CD4-positive, CD25-positive, alpha-beta regulatory T cell (primary cell): Measurements from ENCODE around the gene PPP3CA. TPM values are rescaled to one million over a fixed set of nuclear protein-coding genes. Genes with fewer than 3 reads are reported as not detected.
A peak's percentile ranks its signal among the peaks of the same experiment; 100 is the strongest.
"Not testable (repeated sequence)": the region's sequence is repeated elsewhere in the genome, so short reads cannot be mapped to it uniquely, and the experiment has no call there.

Source experiments
- ATAC-seq, 2 donors: fragments of 150-1000 bp; cut with Tn5 transposase; one replicate each; pipeline ENCODE4 v1.10.0; 2021; ENCODE audit warnings: low read depth in 2 of 2, moderate number of reproducible peaks in 2 of 2, moderate library complexity in 1 of 2
- DNase-seq, 3 donors: peaks; one replicate each; pipeline versions ENCODE4 v3.0.0 to v3.0.0-alpha.2; 2012 to 2022; ENCODE audit warnings: mixed read lengths in 1 of 3
- H3K27ac ChIP-seq: one replicate; pipeline ENCODE4 v1.7.0; 2013; ENCODE audit warnings: mild to moderate bottlenecking, low read length; ENCODE audit not compliant: insufficient read depth, poor library complexity, severe bottlenecking
- H3K27me3 ChIP-seq: one replicate; pipeline ENCODE4 v1.7.0; 2013; ENCODE audit warnings: low read length; ENCODE audit not compliant: control insufficient read depth, insufficient read depth
- H3K36me3 ChIP-seq: one replicate; pipeline ENCODE4 v1.7.0; 2013; ENCODE audit warnings: mild to moderate bottlenecking, low read length, moderate library complexity; ENCODE audit not compliant: control insufficient read depth, insufficient read depth
- H3K4me1 ChIP-seq: 2 replicates; pipeline ENCODE4 v1.7.0; 2013; ENCODE audit warnings: mild to moderate bottlenecking, low read length; ENCODE audit not compliant: insufficient read depth, control insufficient read depth, poor library complexity, severe bottlenecking
- H3K4me3 ChIP-seq: one replicate; pipeline ENCODE4 v1.7.0; 2013; ENCODE audit warnings: low read depth, mild to moderate bottlenecking, low read length, moderate library complexity
- H3K9me3 ChIP-seq, 2 experiments: 1 replicate in 1 of 2; 2 replicates in 1 of 2; pipeline ENCODE4 v1.7.0; 2013; ENCODE audit warnings: low read length in 2 of 2, mild to moderate bottlenecking in 1 of 2, moderate library complexity in 1 of 2; ENCODE audit not compliant: control insufficient read depth in 2 of 2
- H3K27ac Mint-ChIP-seq, 3 donors: one replicate each; pipeline ENCODE4 v1.8.0; 2020 to 2022; ENCODE audit warnings: mild to moderate bottlenecking in 3 of 3, mixed read lengths in 3 of 3, moderate library complexity in 2 of 3
- H3K27me3 Mint-ChIP-seq: one replicate; pipeline ENCODE4 v1.8.0; 2022; ENCODE audit warnings: mild to moderate bottlenecking, mixed read lengths
- H3K36me3 Mint-ChIP-seq: one replicate; pipeline ENCODE4 v1.8.0; 2020; ENCODE audit warnings: mixed read lengths
- H3K4me1 Mint-ChIP-seq, 4 donors: one replicate each; pipeline ENCODE4 v1.8.0; 2020 to 2022; ENCODE audit warnings: mixed read lengths in 4 of 4, mild to moderate bottlenecking in 1 of 4
- H3K4me3 Mint-ChIP-seq, 4 donors: one replicate each; pipeline ENCODE4 v1.8.0; 2020 to 2022; ENCODE audit warnings: mild to moderate bottlenecking in 4 of 4, mixed read lengths in 4 of 4, moderate library complexity in 3 of 4
- H3K9me3 Mint-ChIP-seq, 7 donors: one replicate each; pipeline ENCODE4 v1.8.0; 2020 to 2022; ENCODE audit warnings: mixed read lengths in 7 of 7, mild to moderate bottlenecking in 3 of 7, moderate library complexity in 2 of 7
- polyA plus RNA-seq, 4 donors: library from polyadenylated mRNA; unstranded; fragments of 300-500 nt; fragmentation: Illumina TruSeq; gene quantifications; one replicate each; pipeline ENCODE4 v1.2.3, GENCODE V29; 2021
- total RNA-seq: library from RNA; stranded (reverse); gene quantifications from one replicate; pipeline ENCODE4 v1.2.3, GENCODE V29; 2022

PPP3CA gene
- total and polyA plus RNA-seq, 5 donors from 2014 or later, result 5.2 to 31.1 (median 6.7) TPM

- Mint-ChIP-seq H3K4me1 (peaks cover 4 to 33% (median 15%) of the 10 kb centered on the region in 4 donors), H3K9me3 (peaks cover 0 to 4% (median 0%) of the 10 kb centered on the region in 7 donors), H3K27ac (no peak overlapping the region), H3K36me3 (peaks cover 3% of the 10 kb centered on the region), H3K27me3 (no peaks in the 10 kb centered on the region), H3K4me3 (peak overlapping the region in 2 of 4 donors; percentile 26 to 39)
- peak overlapping the region; percentile 56 for H3K4me3 ChIP-seq
- no peaks in the 10 kb centered on the region for H3K9me3 ChIP-seq
- DNase-seq, result no peak
- no peaks in the 10 kb centered on the region for H3K36me3 ChIP-seq
- no peaks in the 10 kb centered on the region for H3K27me3 ChIP-seq
- H3K27ac ChIP-seq, result no peak overlapping the region
- H3K4me1 ChIP-seq, result peaks cover 8% of the 10 kb centered on the region
- no peak for ATAC-seq
Observed at GRCh38 chr4:101009471-101009870, 337.9 kb downstream of the PPP3CA start.

DNA sequence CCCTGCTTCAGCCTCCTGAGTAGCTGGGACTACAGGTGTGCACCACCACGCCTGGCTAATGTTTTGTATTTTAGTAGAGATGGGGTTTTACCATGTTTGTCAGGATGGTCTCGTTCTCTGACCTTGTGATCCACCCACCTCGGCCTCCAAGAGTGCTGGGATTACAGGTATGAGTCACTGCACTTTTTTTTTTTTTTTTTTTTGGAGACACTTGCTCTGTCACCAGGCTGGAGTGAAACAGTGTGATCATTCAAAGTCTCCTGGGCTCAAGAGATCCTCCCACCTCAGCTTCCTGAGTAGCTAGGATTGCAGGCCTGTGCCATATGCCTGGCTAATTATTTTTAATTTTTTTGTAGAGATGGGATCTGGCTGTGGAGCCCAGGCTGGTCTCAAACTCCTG lies 338.8 kb downstream of the PPP3CA start:
- Mint-ChIP-seq H3K4me3 (no peak overlapping the region), H3K36me3 (peaks cover 3% of the 10 kb centered on the region), H3K27ac (no peak overlapping the region), H3K27me3 (no peaks in the 10 kb centered on the region), H3K4me1 (peaks cover 4 to 26% (median 14%) of the 10 kb centered on the region in 4 donors), H3K9me3 (peaks cover 0 to 5% (median 2%) of the 10 kb centered on the region in 7 donors)
- no peaks in the 10 kb centered on the region for H3K27me3 ChIP-seq
- H3K4me1 ChIP-seq, result peaks cover 8% of the 10 kb centered on the region
- DNase-seq, result no peak
- ATAC-seq, result no peak
- no peaks in the 10 kb centered on the region for H3K9me3 ChIP-seq
- no peaks in the 10 kb centered on the region for H3K36me3 ChIP-seq
- H3K27ac ChIP-seq, result no peak overlapping the region
- H3K4me3 ChIP-seq, result no peak overlapping the region

DNA sequence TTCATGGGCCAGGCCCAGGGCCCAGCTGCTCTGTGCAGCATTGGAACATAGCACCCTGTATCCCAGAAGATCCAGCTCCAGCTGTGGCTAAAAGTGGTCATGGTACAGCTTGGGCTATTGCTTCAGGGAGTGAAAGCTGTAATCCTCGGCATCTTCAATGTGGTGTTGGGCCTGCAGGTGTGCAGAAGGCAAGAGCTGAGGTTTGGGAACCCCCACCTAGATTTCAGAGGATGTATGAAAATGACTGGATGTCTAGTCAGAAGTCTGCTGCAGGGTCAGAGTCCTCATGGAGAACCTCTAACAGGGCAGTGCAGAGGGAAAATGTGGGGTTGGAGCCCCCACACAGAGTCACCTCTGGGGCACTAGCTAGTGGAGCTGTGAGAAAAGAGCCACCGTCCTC lies 341.7 kb downstream of the PPP3CA start:
- H3K4me3 Mint-ChIP-seq, result no peak overlapping the region

DNA sequence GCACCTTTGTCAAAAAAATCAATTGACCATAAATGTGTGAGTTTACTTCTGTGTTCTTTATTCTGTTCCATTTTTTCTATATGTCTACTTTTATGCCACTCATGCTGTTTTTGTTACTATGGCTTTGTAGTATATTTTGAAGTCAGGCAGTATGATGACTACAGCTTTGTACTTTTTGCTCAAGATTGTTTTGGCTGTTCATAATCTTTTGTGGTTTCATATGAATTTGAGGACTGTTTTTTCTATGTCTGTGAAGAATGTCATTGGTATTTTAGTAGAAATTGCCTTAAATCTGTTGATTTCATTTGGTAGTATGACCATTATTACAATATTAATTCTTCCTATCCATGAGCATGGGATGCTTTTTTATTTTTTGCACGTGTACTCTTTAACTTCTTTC lies 346.8 kb downstream of the PPP3CA start:
- Histone ChIP-seq H3K27ac (no peak overlapping the region), H3K4me3 (no peak overlapping the region), H3K36me3 (no peaks in the 10 kb centered on the region), H3K9me3 (no peaks in the 10 kb centered on the region), H3K4me1 (no peaks in the 10 kb centered on the region), H3K27me3 (no peaks in the 10 kb centered on the region)
- Mint-ChIP-seq H3K36me3 (no peaks in the 10 kb centered on the region), H3K9me3 (peaks cover 0 to 12% (median 4%) of the 10 kb centered on the region in 7 donors), H3K27me3 (no peaks in the 10 kb centered on the region), H3K4me3 (no peak overlapping the region), H3K27ac (no peak overlapping the region), H3K4me1 (peaks cover 0 to 10% (median 7%) of the 10 kb centered on the region in 4 donors)
- no peak for ATAC-seq
- DNase-seq, result no peak

More for the DNA sequence above, 341.7 kb downstream of the PPP3CA start:
- H3K27me3 ChIP-seq, result no peaks in the 10 kb centered on the region
- H3K36me3 Mint-ChIP-seq, result no peaks in the 10 kb centered on the region
- H3K27me3 Mint-ChIP-seq, result no peaks in the 10 kb centered on the region
- H3K27ac Mint-ChIP-seq, result no peak overlapping the region
- H3K4me3 ChIP-seq, result no peak overlapping the region
- peaks cover 0 to 18% (median 13%) of the 10 kb centered on the region in 4 donors for H3K4me1 Mint-ChIP-seq
- no peak for DNase-seq
- H3K9me3 Mint-ChIP-seq, result peaks cover 0 to 12% (median 3%) of the 10 kb centered on the region in 7 donors
- H3K4me1 ChIP-seq, result peaks cover 8% of the 10 kb centered on the region
- ATAC-seq, result no peak
- H3K27ac ChIP-seq, result no peak overlapping the region
- H3K9me3 ChIP-seq, result no peaks in the 10 kb centered on the region
- H3K36me3 ChIP-seq, result no peaks in the 10 kb centered on the region

GRCh38 chr4:100995671-100996070 lies 351.7 kb downstream of the PPP3CA start:
- Histone ChIP-seq H3K4me3 (no peak overlapping the region), H3K4me1 (no peaks in the 10 kb centered on the region), H3K27me3 (no peaks in the 10 kb centered on the region), H3K9me3 (no peaks in the 10 kb centered on the region), H3K36me3 (no peaks in the 10 kb centered on the region), H3K27ac (no peak overlapping the region)
- H3K27ac Mint-ChIP-seq, result no peak overlapping the region
- no peak for ATAC-seq
- peaks cover 0 to 7% (median 7%) of the 10 kb centered on the region in 4 donors for H3K4me1 Mint-ChIP-seq
- no peak for DNase-seq
- peaks cover 0 to 1% (median 0%) of the 10 kb centered on the region in 7 donors for H3K9me3 Mint-ChIP-seq
- H3K27me3 Mint-ChIP-seq, result no peaks in the 10 kb centered on the region
- no peak overlapping the region for H3K4me3 Mint-ChIP-seq
- H3K36me3 Mint-ChIP-seq, result no peaks in the 10 kb centered on the region

DNA sequence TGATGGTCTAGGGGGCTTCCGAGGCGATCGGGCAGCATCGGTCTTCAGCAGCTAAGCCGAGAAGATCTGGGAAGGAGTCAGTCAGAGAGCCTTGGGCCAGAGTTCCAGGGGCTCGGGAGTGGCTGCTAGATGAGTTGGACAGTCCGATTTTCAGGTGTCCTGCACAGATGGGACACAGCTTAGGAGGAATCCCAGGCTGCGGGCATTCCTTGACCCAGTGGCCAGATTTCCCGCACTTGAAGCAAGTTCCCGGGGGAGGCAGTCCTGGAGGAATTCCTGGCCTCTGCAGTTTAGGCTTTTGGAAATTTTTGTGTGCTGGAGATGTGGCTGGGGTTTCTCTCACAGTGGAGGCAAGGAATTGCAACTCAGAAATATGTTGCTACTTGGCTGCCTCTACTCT lies 352.3 kb downstream of the PPP3CA start:
- not testable (repeated sequence) for H3K4me1 ChIP-seq, H3K4me1 Mint-ChIP-seq, DNase-seq, ATAC-seq, H3K36me3 ChIP-seq, H3K9me3 ChIP-seq, H3K4me3 ChIP-seq, H3K27ac ChIP-seq, H3K4me3 Mint-ChIP-seq, H3K36me3 Mint-ChIP-seq, H3K27me3 Mint-ChIP-seq, H3K27ac Mint-ChIP-seq, H3K9me3 Mint-ChIP-seq, H3K27me3 ChIP-seq

GRCh38 chr4:100991332-100992069 lies 355.8 kb downstream of the PPP3CA start:
- not testable (repeated sequence) for H3K27me3 Mint-ChIP-seq, H3K9me3 ChIP-seq, H3K27me3 ChIP-seq, H3K4me1 Mint-ChIP-seq, H3K9me3 Mint-ChIP-seq, H3K4me1 ChIP-seq, H3K36me3 Mint-ChIP-seq, ATAC-seq, H3K36me3 ChIP-seq, H3K4me3 ChIP-seq, DNase-seq, H3K27ac ChIP-seq, H3K4me3 Mint-ChIP-seq
- peak overlapping the region in 1 of 3 donors; percentile 11 for H3K27ac Mint-ChIP-seq

DNA sequence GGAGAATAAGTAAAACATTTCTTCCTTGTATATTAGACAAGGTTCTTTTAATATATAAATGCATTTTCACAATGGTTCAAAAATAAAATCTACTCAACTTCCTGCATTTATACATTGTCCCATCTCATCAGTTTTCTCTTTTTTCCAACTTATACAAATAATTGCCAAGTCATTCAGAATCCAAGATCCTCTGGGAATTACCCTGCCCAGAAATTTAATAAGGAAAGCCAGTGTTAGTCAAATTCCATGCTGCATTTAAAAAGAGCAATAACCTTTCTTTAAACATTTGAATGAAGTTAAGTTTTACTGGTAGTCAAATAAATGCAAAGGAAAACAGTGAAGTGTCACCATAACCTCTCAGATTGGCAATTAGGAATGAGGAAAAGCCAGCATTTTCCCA lies 357.9 kb downstream of the PPP3CA start:
- no peaks in the 10 kb centered on the region for H3K9me3 ChIP-seq
- Mint-ChIP-seq H3K4me1 (no peaks in the 10 kb centered on the region), H3K4me3 (no peak overlapping the region), H3K9me3 (no peaks in the 10 kb centered on the region), H3K36me3 (no peaks in the 10 kb centered on the region), H3K27ac (no peak overlapping the region), H3K27me3 (no peaks in the 10 kb centered on the region)
- no peaks in the 10 kb centered on the region for H3K4me1 ChIP-seq
- H3K27ac ChIP-seq, result no peak overlapping the region
- no peaks in the 10 kb centered on the region for H3K36me3 ChIP-seq
- H3K4me3 ChIP-seq, result no peak overlapping the region
- DNase-seq (no peak), ATAC-seq (no peak)
- no peaks in the 10 kb centered on the region for H3K27me3 ChIP-seq
